HG03066 (cell line): ENCODE data around the gene HCFC1.

ENCODE experiments used
- ATAC-seq: cut with Tn5 transposase; IDR thresholded peaks from one replicate; pipeline ENCODE4 v1.9.1; 2021; ENCODE audit warnings: low read depth; ENCODE audit not compliant: unreplicated experiment

Gene HCFC1

GRCh38 chrX:153960786-153961185 lies 10.8 kb downstream of the HCFC1 start:
- ATAC-seq = no peak

- no peak for ATAC-seq
These were observed 11.5 kb downstream of the HCFC1 start for GRCh38 chrX:153960077-153960476.

- no peak for ATAC-seq
These were observed 12.0 kb downstream of the HCFC1 start for GRCh38 chrX:153959649-153960048.

- ATAC-seq = no peak
These were observed 13.0 kb downstream of the HCFC1 start for GRCh38 chrX:153958605-153959004.

GRCh38 chrX:153957224-153957623 lies 14.4 kb downstream of the HCFC1 start:
- ATAC-seq = no peak

- no peak for ATAC-seq
These were observed 15.3 kb downstream of the HCFC1 start for GRCh38 chrX:153956044-153956907.

- no peak for ATAC-seq
These were observed 16.3 kb downstream of the HCFC1 start for GRCh38 chrX:153955228-153955732.

- no peak for ATAC-seq
These were observed 16.9 kb downstream of the HCFC1 start for GRCh38 chrX:153954558-153955227.

GRCh38 chrX:153953892-153954557 lies 17.6 kb downstream of the HCFC1 start:
- no peak for ATAC-seq

- ATAC-seq = no peak
These were observed 18.2 kb downstream of the HCFC1 start for GRCh38 chrX:153953342-153953830.

GRCh38 chrX:153952373-153953026 lies 19.1 kb downstream of the HCFC1 start:
- no peak for ATAC-seq

- ATAC-seq = no peak
These were observed 19.8 kb downstream of the HCFC1 start for GRCh38 chrX:153951683-153952372.

- ATAC-seq = no peak
These were observed 21.5 kb downstream of the HCFC1 start for GRCh38 chrX:153950127-153950526.

GRCh38 chrX:153948847-153949805 lies 22.5 kb downstream of the HCFC1 start:
- ATAC-seq = no peak

- no peak for ATAC-seq
These were observed 23.6 kb downstream of the HCFC1 start for GRCh38 chrX:153948002-153948466.

- ATAC-seq = no peak
These were observed 24.4 kb downstream of the HCFC1 start for GRCh38 chrX:153947009-153947769.

GRCh38 chrX:153945956-153946943 lies 25.4 kb downstream of the HCFC1 start:
- no peak for ATAC-seq
